ENCODE results near the gene COL4A4.
A peak's percentile ranks its signal among the peaks of the same experiment; 100 is the strongest.

COL4A4 gene

DNA sequence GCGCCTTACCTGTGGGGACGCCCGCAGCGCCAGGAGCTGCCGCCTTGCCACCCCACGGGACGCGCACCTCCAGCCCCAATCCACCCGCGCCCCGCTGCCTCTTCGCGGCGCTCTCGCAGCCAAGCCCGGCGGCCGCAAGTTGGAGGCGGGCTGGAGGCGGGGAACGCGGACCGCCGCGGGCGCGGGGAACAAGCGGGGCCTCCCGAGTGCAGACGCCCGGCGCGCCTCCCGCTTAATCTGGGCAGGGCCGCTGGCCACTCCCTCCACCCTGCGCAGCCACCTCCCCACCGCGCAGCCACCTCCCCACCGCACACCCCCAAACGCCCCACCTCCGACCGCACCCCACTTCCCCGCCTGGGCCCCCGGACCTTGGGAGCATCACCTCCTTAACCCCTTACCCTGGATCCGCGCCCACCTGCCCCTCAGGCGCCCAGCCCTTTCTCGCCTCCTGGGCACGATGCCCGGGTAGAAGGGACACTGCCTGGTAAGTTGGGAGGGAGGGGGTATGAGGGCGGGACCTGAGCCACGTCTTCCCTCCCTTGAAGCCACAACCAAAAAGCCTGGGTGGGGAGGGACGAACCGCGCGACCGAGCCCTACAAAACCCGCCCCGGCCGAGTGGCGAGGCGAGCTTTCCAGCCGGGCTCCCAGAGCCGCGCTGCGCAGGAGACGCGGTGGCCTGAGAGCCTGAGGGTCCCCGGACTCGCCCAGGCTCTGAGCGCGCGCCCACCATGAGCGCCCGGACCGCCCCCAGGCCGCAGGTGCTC is at the start of gene COL4A4, which contains the start of gene COL4A3:
COL4A4 (minus strand) TSS at position 208 of the 765 bp plus-strand sequence. CDS start 16,722 bp downstream, outside the sequence.
COL4A3 (plus strand) TSS at position 627 of the 765 bp plus-strand sequence; CDS start at position 730, 103 bp downstream.
- TF ChIP-seq, protein P1, sequence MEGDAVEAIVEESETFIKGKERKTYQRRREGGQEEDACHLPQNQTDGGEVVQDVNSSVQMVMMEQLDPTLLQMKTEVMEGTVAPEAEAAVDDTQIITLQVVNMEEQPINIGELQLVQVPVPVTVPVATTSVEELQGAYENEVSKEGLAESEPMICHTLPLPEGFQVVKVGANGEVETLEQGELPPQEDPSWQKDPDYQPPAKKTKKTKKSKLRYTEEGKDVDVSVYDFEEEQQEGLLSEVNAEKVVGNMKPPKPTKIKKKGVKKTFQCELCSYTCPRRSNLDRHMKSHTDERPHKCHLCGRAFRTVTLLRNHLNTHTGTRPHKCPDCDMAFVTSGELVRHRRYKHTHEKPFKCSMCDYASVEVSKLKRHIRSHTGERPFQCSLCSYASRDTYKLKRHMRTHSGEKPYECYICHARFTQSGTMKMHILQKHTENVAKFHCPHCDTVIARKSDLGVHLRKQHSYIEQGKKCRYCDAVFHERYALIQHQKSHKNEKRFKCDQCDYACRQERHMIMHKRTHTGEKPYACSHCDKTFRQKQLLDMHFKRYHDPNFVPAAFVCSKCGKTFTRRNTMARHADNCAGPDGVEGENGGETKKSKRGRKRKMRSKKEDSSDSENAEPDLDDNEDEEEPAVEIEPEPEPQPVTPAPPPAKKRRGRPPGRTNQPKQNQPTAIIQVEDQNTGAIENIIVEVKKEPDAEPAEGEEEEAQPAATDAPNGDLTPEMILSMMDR (conservative IDR thresholded peaks at IDR 0.05; ENCODE audit: control insufficient read depth, insufficient read depth, low read depth, low read length) = no peak
- peak; percentile 23 for DNase-seq (ENCODE audit: low read depth)
- H3K4me3 ChIP-seq (ENCODE audit: control insufficient read depth, low read depth, low read length) = peak within 1 kb of the TSS; percentile 59

- TF ChIP-seq, protein P1 (conservative IDR thresholded peaks at IDR 0.05; ENCODE audit: control insufficient read depth, insufficient read depth, low read depth, low read length) = no peak
- H3K4me3 ChIP-seq (ENCODE audit: control insufficient read depth, low read depth, low read length) = no peak overlapping the region
- no peak for DNase-seq (ENCODE audit: low read depth)
These were observed 43.6 kb upstream of the COL4A4 start for GRCh38 chr2:227207573-227207972.

DNA sequence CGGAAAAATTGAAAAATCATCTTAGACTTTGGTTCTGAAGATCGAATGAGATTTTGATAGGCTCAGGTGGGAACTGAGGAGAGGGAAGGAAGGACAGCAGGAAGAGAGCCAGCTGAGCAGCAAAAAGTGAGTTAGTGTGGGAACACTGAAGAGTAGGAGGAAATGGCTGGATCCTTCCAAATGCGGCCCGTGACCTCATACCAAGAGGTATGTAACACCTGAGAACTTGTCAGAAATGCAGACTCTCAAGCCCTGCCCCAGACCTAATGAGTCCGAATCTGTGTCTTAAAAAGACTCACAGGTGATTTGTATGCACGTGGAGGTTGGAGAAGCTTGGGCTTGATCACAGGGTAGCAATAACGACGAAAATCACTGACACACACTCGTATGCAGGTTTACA is 42.4 kb upstream of the COL4A4 start:
- no peak overlapping the region for H3K4me3 ChIP-seq (ENCODE audit: control insufficient read depth, low read depth, low read length)
- TF ChIP-seq, protein P1 (conservative IDR thresholded peaks at IDR 0.05; ENCODE audit: control insufficient read depth, insufficient read depth, low read depth, low read length) = no peak
- no peak for DNase-seq (ENCODE audit: low read depth)

DNA sequence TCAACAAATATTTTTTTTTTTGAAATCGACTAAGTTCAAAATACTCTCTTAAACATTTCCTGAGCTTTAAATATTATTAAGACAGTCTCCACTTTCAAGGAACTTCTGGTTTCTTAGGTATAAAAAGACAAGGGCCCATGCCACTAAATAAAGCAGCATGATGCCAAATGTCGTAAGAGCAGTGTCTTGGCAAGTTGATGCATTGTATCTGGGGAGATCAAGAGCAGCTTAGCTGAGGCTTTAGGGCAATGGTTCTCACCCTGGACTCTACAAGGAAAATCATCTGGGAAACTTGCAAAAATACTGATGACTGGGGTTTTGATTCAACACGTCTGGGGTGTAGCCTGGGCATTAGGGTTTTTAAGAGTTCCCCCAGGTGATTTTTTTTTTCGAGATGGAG is 41.7 kb upstream of the COL4A4 start:
- TF ChIP-seq, protein P1 (conservative IDR thresholded peaks at IDR 0.05; ENCODE audit: control insufficient read depth, insufficient read depth, low read depth, low read length) = no peak
- H3K4me3 ChIP-seq (ENCODE audit: control insufficient read depth, low read depth, low read length) = no peak overlapping the region

DNA sequence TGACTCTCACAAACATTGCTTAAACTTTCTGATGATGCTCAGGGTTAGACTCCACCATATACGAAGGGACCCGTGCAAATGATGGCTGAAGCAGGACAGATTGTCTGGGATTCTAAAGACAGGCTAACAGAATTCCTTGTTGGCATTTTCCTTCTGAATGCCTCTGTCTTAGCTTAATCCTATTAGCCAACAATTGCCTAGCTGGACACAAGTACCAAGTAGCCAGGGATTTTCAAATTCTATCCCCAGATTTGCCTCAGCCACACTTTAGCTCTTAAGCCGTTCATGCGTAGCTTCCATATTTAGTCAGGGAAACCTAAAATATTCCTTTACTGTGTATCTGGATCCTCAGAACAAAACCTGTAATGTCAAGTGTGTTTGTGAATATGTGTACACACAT is 40.4 kb upstream of the COL4A4 start:
- TF ChIP-seq, protein P1 (conservative IDR thresholded peaks at IDR 0.05; ENCODE audit: control insufficient read depth, insufficient read depth, low read depth, low read length) = no peak
- H3K4me3 ChIP-seq (ENCODE audit: control insufficient read depth, low read depth, low read length) = no peak overlapping the region
- DNase-seq (ENCODE audit: low read depth) = no peak

More for the DNA sequence above, 41.7 kb upstream of the COL4A4 start:
- no peak for DNase-seq (ENCODE audit: low read depth)

DNA sequence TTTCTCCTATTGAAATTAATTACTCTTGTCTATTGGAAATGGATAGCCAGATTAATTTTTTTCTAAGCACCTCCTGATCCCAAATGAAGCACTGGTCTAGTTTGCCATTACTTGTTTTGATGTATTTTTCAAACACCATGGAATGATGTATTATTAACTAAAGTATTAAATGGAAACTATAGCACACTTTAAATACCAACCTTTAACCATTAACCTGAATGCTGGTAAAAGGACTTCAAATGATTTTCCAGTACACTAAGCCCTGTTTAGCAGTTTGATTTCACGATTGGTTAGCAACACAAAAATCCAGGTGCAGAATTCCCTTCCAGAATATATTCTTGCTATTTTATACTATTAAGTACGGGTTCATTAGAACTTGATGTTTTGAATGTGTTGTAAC is 37.8 kb upstream of the COL4A4 start:
- TF ChIP-seq, protein P1 (conservative IDR thresholded peaks at IDR 0.05; ENCODE audit: control insufficient read depth, insufficient read depth, low read depth, low read length) = no peak
- no peak for DNase-seq (ENCODE audit: low read depth)
- H3K4me3 ChIP-seq (ENCODE audit: control insufficient read depth, low read depth, low read length) = no peak overlapping the region

All from fibroblast of mammary gland (primary cell).